SK-N-SH (cell line): ENCODE data around the gene SERPINA3. TPM values are rescaled to one million over a fixed set of nuclear protein-coding genes. Genes with fewer than 3 reads are reported as not detected.

Experiments used
- CTCF ChIA-PET: fragments of 300-600, 350-600 bp; formaldehyde crosslinking; extraction: SDS; loops from one replicate; lab custom pipeline; 2021; lab: Yijun Ruan, JAX
- POLR2A ChIA-PET: fragments of 350-600 bp; sonication (Branson Sonifier 250); formaldehyde crosslinking; extraction: SDS; loops from one replicate; lab custom pipeline; 2020; ENCODE audit warnings: antibody characterized with exemption, inconsistent platforms; lab: Yijun Ruan, JAX
- DNase-seq: peaks from one replicate; pipeline ENCODE4 v3.0.0; 2012
- H2AFZ ChIP-seq: fragments of 200-600 bp; sonication (generic); 2 replicates; pipeline ENCODE4 v1.8.1; 2016; ENCODE audit warnings: antibody characterized with exemption, mild to moderate bottlenecking, low read depth
- H3F3A ChIP-seq: fragments of 200-600 bp; sonication (generic); replicated peaks from 2 replicates; pipeline ENCODE3; 2016; ENCODE audit warnings: antibody characterized with exemption, mild to moderate bottlenecking; ENCODE audit not compliant: insufficient read depth
- H3K27ac ChIP-seq, 2 experiments: fragments of 200-500 bp in 1 of 2; fragments of 200-600 bp in 1 of 2; sonication (Bioruptor generic) in 1 of 2; sonication (generic), shearing (Covaris generic) in 1 of 2; 2 replicates each; pipeline versions ENCODE4 v1.5.1 to v1.6.1; 2014 to 2016; ENCODE audit warnings: low read depth in 2 of 2, inconsistent platforms in 1 of 2, low read length in 1 of 2, mild to moderate bottlenecking in 1 of 2, mixed read lengths in 1 of 2
- H3K27me3 ChIP-seq: fragments of 200-600 bp; sonication (generic), shearing (Covaris generic); 2 replicates; pipeline ENCODE4 v1.6.1; 2016; ENCODE audit warnings: mixed run types; ENCODE audit not compliant: insufficient read depth
- H3K36me3 ChIP-seq, 2 experiments: fragments of 200-500 bp in 1 of 2; fragments of 200-600 bp in 1 of 2; sonication (Bioruptor generic) in 1 of 2; sonication (generic) in 1 of 2; replicated peaks in 1 of 2; 2 replicates each; pipeline versions ENCODE3 to v1.5.1; 2014 to 2016; ENCODE audit warnings: low read length in 1 of 2, mild to moderate bottlenecking in 1 of 2; ENCODE audit not compliant: insufficient read depth in 2 of 2, control insufficient read depth in 1 of 2
- H3K4me1 ChIP-seq, 2 experiments: fragments of 200-500 bp in 1 of 2; fragments of 200-600 bp in 1 of 2; sonication (Bioruptor generic) in 1 of 2; sonication (generic), shearing (Covaris generic) in 1 of 2; 2 replicates each; pipeline versions ENCODE4 v1.5.1 to v1.6.1; 2014 to 2016; ENCODE audit warnings: low read depth in 1 of 2, low read length in 1 of 2, mixed run types in 1 of 2; ENCODE audit not compliant: insufficient read depth in 2 of 2, control insufficient read depth in 1 of 2
- H3K4me2 ChIP-seq: fragments of 200-600 bp; sonication (generic), shearing (Covaris generic); 2 replicates; pipeline ENCODE4 v1.6.1; 2017; ENCODE audit warnings: mixed run types
- H3K4me3 ChIP-seq, 2 experiments: fragments of 200-500 bp in 1 of 2; fragments of 200-600 bp in 1 of 2; sonication (Bioruptor generic) in 1 of 2; sonication (generic), shearing (Covaris generic) in 1 of 2; 2 replicates each; pipeline versions ENCODE4 v1.5.1 to v1.8.1; 2014 to 2016; ENCODE audit warnings: low read depth in 2 of 2, inconsistent platforms in 1 of 2, low read length in 1 of 2, mild to moderate bottlenecking in 1 of 2, mixed read lengths in 1 of 2, moderate library complexity in 1 of 2
- H3K79me2 ChIP-seq: fragments of 200-600 bp; sonication (generic); 2 replicates; pipeline ENCODE4 v1.8.1; 2017; ENCODE audit warnings: mild to moderate bottlenecking; ENCODE audit not compliant: insufficient read depth
- H3K9ac ChIP-seq: fragments of 200-600 bp; sonication (generic); 2 replicates; pipeline ENCODE4 v1.6.1; 2017; ENCODE audit warnings: mixed run types
- H3K9me2 ChIP-seq: fragments of 200-600 bp; sonication (generic); 2 replicates; pipeline ENCODE4 v1.6.1; 2017; ENCODE audit warnings: mixed run types
- H3K9me3 ChIP-seq: fragments of 200-600 bp; sonication (generic); 2 replicates; pipeline ENCODE4 v1.6.1; 2017; ENCODE audit warnings: mixed run types, mild to moderate bottlenecking, moderate library complexity
- H4K20me1 ChIP-seq: fragments of 200-600 bp; sonication (generic); 2 replicates; pipeline ENCODE4 v1.6.1; 2017; ENCODE audit warnings: mild to moderate bottlenecking, mixed run types; ENCODE audit not compliant: insufficient read depth
- CHD2 ChIP-seq: fragments of 150-350 bp; IDR thresholded peaks from 2 replicates; pipeline ENCODE4 v1.6.1; 2018; ENCODE audit warnings: low read length; ENCODE audit not compliant: partially characterized antibody
- ELF1 ChIP-seq: IDR thresholded peaks from 2 replicates; pipeline ENCODE4 v1.4.0; 2012
- EP300 ChIP-seq, 2 experiments: IDR thresholded peaks; 2 replicates each; pipeline versions ENCODE4 v1.4.0 to v1.6.1; 2012; ENCODE audit warnings: borderline replicate concordance in 1 of 2, low read depth in 1 of 2, low read length in 1 of 2
- EZH2phosphoT487 ChIP-seq: fragments of 200-600 bp; sonication (generic); IDR thresholded peaks from 2 replicates; pipeline ENCODE4 v1.6.1; 2017; ENCODE audit warnings: low read depth, mixed run types, mild to moderate bottlenecking, antibody characterized with exemption, moderate library complexity, borderline replicate concordance
- FOSL2 ChIP-seq: IDR thresholded peaks from 2 replicates; pipeline ENCODE4 v1.4.0; 2012; ENCODE audit warnings: low read depth, mild to moderate bottlenecking, moderate library complexity, borderline replicate concordance
- FOXJ3 ChIP-seq: sonication (generic); formaldehyde crosslinking; IDR thresholded peaks from 2 replicates; pipeline ENCODE4 v1.5.1; 2020; ENCODE audit warnings: mild to moderate bottlenecking, missing genetic modification reagents
- FOXM1 ChIP-seq: IDR thresholded peaks from 2 replicates; pipeline ENCODE4 v1.4.0; 2012; ENCODE audit warnings: low read depth, mild to moderate bottlenecking
- JUND ChIP-seq: IDR thresholded peaks from 2 replicates; pipeline ENCODE4 v1.4.0; 2012
- RCOR1 ChIP-seq: fragments of 150-350 bp; IDR thresholded peaks from 2 replicates; pipeline ENCODE4 v1.6.1; 2017; ENCODE audit warnings: antibody characterized with exemption, low read length
- RFX5 ChIP-seq: IDR thresholded peaks from 2 replicates; pipeline ENCODE4 v1.6.1; 2012; ENCODE audit warnings: mild to moderate bottlenecking, improper control_type of control experiment, low read length
- RXRA ChIP-seq: IDR thresholded peaks from 2 replicates; pipeline ENCODE4 v1.4.0; 2012; ENCODE audit warnings: low read depth, mild to moderate bottlenecking, borderline replicate concordance
- SMC3 ChIP-seq: IDR thresholded peaks from 2 replicates; pipeline ENCODE4 v1.6.1; 2012; ENCODE audit warnings: low read depth, low read length, improper control_type of control experiment
- TAF1 ChIP-seq: IDR thresholded peaks from 2 replicates; pipeline ENCODE4 v1.6.1; 2012; ENCODE audit warnings: low read depth, mild to moderate bottlenecking, low read length, moderate library complexity, borderline replicate concordance
- TEAD4 ChIP-seq: IDR thresholded peaks from 2 replicates; pipeline ENCODE4 v1.4.0; 2012; ENCODE audit warnings: mild to moderate bottlenecking, borderline replicate concordance; ENCODE audit not compliant: insufficient read depth
- YY1 ChIP-seq: IDR thresholded peaks from 2 replicates; pipeline ENCODE4 v1.4.0; 2012; ENCODE audit warnings: low read depth, mild to moderate bottlenecking
- WGBS: methylation state at CpG from one replicate; pipeline ENCODE4 v1.1.6; 2017; ENCODE audit warnings: low lambda C conversion rate; 5-methylcytosine and 5-hydroxymethylcytosine counted together
- polyA plus RNA-seq, 3 experiments: library from polyadenylated mRNA; depleted of rRNA; stranded (reverse); fragments of >200 nt; gene quantifications; 2 replicates each; pipeline ENCODE4 v1.2.3, GENCODE V29; 2012
- TF ChIP-seq, protein P1 (sequence below): fragments of 150-350 bp; IDR thresholded peaks from 2 replicates; pipeline ENCODE4 v1.6.1; 2016; ENCODE audit warnings: mild to moderate bottlenecking, low read depth, low read length
- TF ChIP-seq, protein P2 (sequence below): IDR thresholded peaks from 2 replicates; pipeline ENCODE4; 2012
- TF ChIP-seq, protein P3 (sequence below): IDR thresholded peaks from 2 replicates; pipeline ENCODE4 v1.4.0; 2012; ENCODE audit warnings: low read depth
- TF ChIP-seq, protein P4 (sequence below): fragments of 150-350 bp; IDR thresholded peaks from 2 replicates; pipeline ENCODE4 v1.6.1; 2017; ENCODE audit warnings: antibody characterized with exemption, low read length, low read depth, borderline replicate concordance

SERPINA3 gene
- polyA plus RNA-seq, 1 of the 3 experiments (the other 2 are of a cell fraction) = 0.25 TPM

DNA sequence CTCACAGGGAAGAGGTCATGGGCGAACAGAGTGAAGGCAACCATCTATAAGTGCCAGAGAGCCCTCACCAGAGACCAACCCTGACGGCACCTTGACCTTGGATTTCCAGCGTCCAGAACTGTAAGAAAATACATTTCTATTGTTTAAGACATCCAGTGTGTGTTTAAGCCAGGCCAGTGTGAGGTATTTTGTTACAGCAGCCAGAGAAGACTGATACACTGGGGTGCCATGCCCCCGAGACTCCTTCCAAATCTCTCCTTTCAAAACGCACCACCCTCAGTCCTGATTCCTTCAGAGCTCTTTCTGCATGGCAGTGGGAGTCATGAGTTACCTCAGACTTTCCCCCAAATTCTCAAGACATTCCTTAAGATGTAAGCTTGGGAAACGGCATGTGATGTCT is 33.5 kb upstream of the SERPINA3 start (continued):
- TF ChIP-seq, protein P1, sequence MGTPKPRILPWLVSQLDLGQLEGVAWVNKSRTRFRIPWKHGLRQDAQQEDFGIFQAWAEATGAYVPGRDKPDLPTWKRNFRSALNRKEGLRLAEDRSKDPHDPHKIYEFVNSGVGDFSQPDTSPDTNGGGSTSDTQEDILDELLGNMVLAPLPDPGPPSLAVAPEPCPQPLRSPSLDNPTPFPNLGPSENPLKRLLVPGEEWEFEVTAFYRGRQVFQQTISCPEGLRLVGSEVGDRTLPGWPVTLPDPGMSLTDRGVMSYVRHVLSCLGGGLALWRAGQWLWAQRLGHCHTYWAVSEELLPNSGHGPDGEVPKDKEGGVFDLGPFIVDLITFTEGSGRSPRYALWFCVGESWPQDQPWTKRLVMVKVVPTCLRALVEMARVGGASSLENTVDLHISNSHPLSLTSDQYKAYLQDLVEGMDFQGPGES = no peak
- TF ChIP-seq RXRA = no peak
- TF ChIP-seq JUND = no peak
- no peak for TF ChIP-seq YY1
- TF ChIP-seq, protein P2, sequence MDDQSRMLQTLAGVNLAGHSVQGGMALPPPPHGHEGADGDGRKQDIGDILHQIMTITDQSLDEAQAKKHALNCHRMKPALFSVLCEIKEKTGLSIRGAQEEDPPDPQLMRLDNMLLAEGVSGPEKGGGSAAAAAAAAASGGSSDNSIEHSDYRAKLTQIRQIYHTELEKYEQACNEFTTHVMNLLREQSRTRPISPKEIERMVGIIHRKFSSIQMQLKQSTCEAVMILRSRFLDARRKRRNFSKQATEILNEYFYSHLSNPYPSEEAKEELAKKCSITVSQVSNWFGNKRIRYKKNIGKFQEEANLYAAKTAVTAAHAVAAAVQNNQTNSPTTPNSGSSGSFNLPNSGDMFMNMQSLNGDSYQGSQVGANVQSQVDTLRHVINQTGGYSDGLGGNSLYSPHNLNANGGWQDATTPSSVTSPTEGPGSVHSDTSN = no peak
- TF ChIP-seq FOXJ3 (CRISPR knock-in tag) = no peak

DNA sequence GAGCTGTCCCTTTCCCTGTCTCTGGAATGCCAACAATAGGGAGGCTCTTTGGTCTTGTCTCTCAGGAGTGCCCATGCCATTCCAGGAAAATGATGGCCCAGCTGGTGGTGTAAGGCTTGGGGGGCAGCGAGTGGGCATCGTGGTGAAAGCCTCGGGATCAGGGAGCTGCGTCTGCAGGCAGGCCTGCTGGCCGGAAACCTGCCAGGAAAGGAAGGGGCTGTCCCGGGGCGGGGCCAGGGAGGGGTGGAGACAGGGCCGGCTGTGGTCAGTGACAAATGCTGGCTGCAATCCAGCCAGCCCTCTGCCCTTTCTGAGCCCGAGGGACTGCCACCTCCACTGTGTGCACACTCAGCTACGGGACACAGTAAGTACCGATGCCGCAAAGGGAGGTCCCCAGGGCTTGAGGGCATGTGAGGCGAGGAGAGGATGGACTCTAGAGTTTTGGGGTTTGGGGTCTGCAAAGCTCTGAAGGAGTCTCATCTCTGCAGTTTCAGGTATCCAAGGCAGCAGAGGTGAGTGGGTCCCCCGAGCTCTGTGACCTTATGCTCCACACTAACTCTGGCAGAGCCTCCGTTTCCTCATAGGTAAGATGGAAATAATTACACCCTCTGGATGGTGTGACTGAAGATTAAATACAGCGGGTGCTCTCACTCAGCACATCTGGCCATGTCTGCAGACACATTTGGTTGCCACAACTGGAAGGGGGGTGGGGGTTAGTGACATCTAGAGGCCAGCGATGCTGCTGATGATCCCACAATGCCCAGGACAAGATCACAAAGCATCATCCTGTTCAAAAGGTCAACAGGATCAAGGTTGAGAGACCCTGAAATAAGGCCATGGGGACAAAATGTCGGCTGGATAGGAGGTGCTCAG is 30.8 kb upstream of the SERPINA3 start, which contains the start of gene SERPINA5:
TSS of gene SERPINA5 (plus strand) at position 300 of the 873 bp plus-strand sequence. CDS start 5,937 bp downstream, outside the sequence.
- H3K4me1 ChIP-seq = peaks cover 0 to 13% of the 10 kb centered on the region in 2 experiments; a peak in 1 of 4 replicates
- CTCF ChIA-PET = interaction anchor here (1.4 to 2.1 kb wide), 2 partner anchors 33 to 95 kb away, joined by 5 to 7 read pairs; no protein-coding TSS in a partner anchor
- no peaks in the 10 kb centered on the region for H3K79me2 ChIP-seq
- H4K20me1 ChIP-seq = no peaks in the 10 kb centered on the region
- H3K9me3 ChIP-seq = no peaks in the 10 kb centered on the region
- no peak within 1 kb of the TSS for H3K4me2 ChIP-seq
- H3K27me3 ChIP-seq = no peaks in the 10 kb centered on the region
- no peaks in the 10 kb centered on the region for H3K36me3 ChIP-seq
- no peak within 1 kb of the TSS for H2AFZ ChIP-seq
- WGBS = 45% methylated on average over 16 of the region's 18 CpGs
- H3F3A ChIP-seq = no peaks in the 10 kb centered on the region
- POLR2A ChIA-PET = no interaction called here
- peak; percentile 80 for DNase-seq
- H3K9ac ChIP-seq = no peak within 1 kb of the TSS
- TF ChIP-seq FOXM1 = no peak
- TF ChIP-seq JUND = no peak
- no peak for TF ChIP-seq EZH2phosphoT487
- no peak for TF ChIP-seq TAF1
- TF ChIP-seq, protein P3, sequence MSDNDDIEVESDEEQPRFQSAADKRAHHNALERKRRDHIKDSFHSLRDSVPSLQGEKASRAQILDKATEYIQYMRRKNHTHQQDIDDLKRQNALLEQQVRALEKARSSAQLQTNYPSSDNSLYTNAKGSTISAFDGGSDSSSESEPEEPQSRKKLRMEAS = no peak
- no peak for TF ChIP-seq EP300 (IDR thresholded peaks at IDR 0.05; ENCODE audit: borderline replicate concordance in 1 of 2, low read depth in 1 of 2, low read length in 1 of 2)
- no peak for TF ChIP-seq TEAD4
- TF ChIP-seq RCOR1 = no peak
- no peak for TF ChIP-seq CHD2
- TF ChIP-seq FOSL2 = no peak
- TF ChIP-seq, protein P4, sequence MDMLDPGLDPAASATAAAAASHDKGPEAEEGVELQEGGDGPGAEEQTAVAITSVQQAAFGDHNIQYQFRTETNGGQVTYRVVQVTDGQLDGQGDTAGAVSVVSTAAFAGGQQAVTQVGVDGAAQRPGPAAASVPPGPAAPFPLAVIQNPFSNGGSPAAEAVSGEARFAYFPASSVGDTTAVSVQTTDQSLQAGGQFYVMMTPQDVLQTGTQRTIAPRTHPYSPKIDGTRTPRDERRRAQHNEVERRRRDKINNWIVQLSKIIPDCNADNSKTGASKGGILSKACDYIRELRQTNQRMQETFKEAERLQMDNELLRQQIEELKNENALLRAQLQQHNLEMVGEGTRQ = no peak
- no peak for TF ChIP-seq FOXJ3 (CRISPR knock-in tag)
- TF ChIP-seq SMC3 = no peak
- no peak for TF ChIP-seq RFX5
- no peak for TF ChIP-seq ELF1
- H3K9me2 ChIP-seq = no peaks in the 10 kb centered on the region
- no peak within 1 kb of the TSS for H3K4me3 ChIP-seq
- no peak within 1 kb of the TSS for H3K27ac ChIP-seq
